KMS-11 (cell line): ENCODE data around the gene H19.

Experiments
- H2AFZ ChIP-seq: fragments of 200-600 bp; sonication (generic); 2 replicates; pipeline ENCODE4 v1.6.1; 2016; ENCODE audit warnings: antibody characterized with exemption, mixed run types, low read depth
- H3K27ac ChIP-seq: fragments of 200-600 bp; sonication (generic); 2 replicates; pipeline ENCODE4 v1.6.1; 2016; ENCODE audit warnings: mild to moderate bottlenecking, mixed run types
- H3K27me3 ChIP-seq: fragments of 200-600 bp; sonication (generic); 2 replicates; pipeline ENCODE4 v1.6.1; 2017; ENCODE audit warnings: mild to moderate bottlenecking, low read depth, mixed run types, moderate library complexity; ENCODE audit not compliant: insufficient read depth
- H3K36me3 ChIP-seq: fragments of 200-600 bp; sonication (generic); 2 replicates; pipeline ENCODE4 v1.6.1; 2017; ENCODE audit warnings: mild to moderate bottlenecking, mixed run types; ENCODE audit not compliant: insufficient read depth
- H3K4me1 ChIP-seq: fragments of 200-600 bp; sonication (generic); 2 replicates; pipeline ENCODE4 v1.6.1; 2016; ENCODE audit warnings: mild to moderate bottlenecking, low read depth, mixed run types; ENCODE audit not compliant: poor library complexity, severe bottlenecking
- H3K4me2 ChIP-seq: fragments of 200-600 bp; sonication (generic); 2 replicates; pipeline ENCODE4 v1.7.0; 2016; ENCODE audit warnings: mild to moderate bottlenecking, mixed run types
- H3K4me3 ChIP-seq: fragments of 200-600 bp; sonication (generic); IDR thresholded peaks from 2 replicates; pipeline ENCODE4 v1.6.1; 2017; ENCODE audit warnings: low read depth, low read length, mixed read lengths; ENCODE audit not compliant: insufficient read depth
- H3K79me2 ChIP-seq: fragments of 200-600 bp; sonication (generic); 2 replicates; pipeline ENCODE4 v1.6.1; 2016; ENCODE audit warnings: low read depth, mixed run types; ENCODE audit not compliant: insufficient read depth
- H3K9ac ChIP-seq: fragments of 200-600 bp; sonication (generic); 2 replicates; pipeline ENCODE4 v1.6.1; 2016; ENCODE audit warnings: mild to moderate bottlenecking, mixed run types
- H4K20me1 ChIP-seq: fragments of 200-600 bp; sonication (generic); 2 replicates; pipeline ENCODE4 v1.6.1; 2016; ENCODE audit warnings: mild to moderate bottlenecking, mixed run types; ENCODE audit not compliant: insufficient read depth
- CTCF ChIP-seq: fragments of 200-600 bp; sonication (generic); conservative IDR thresholded peaks from 2 replicates; pipeline ENCODE4 v1.6.1; 2017; ENCODE audit warnings: low read depth, mild to moderate bottlenecking, antibody characterized with exemption, low read length, moderate library complexity, mixed read lengths

H19 gene

GRCh38 chr11:1959786-1960185 lies 37.9 kb downstream of the H19 start:
- no peaks in the 10 kb centered on the region for H3K36me3 ChIP-seq
- H2AFZ ChIP-seq, result no peak overlapping the region
- no peak overlapping the region for H3K4me2 ChIP-seq
- H3K27ac ChIP-seq, result no peak overlapping the region
- no peak overlapping the region for H3K4me3 ChIP-seq
- no peaks in the 10 kb centered on the region for H3K79me2 ChIP-seq
- H3K9ac ChIP-seq, result no peak overlapping the region
- no peaks in the 10 kb centered on the region for H3K4me1 ChIP-seq
- TF ChIP-seq CTCF, result no peak
- H3K27me3 ChIP-seq, result no peaks in the 10 kb centered on the region
- no peaks in the 10 kb centered on the region for H4K20me1 ChIP-seq

GRCh38 chr11:1958367-1958766 lies 39.3 kb downstream of the H19 start:
- Histone ChIP-seq H3K27me3 (no peaks in the 10 kb centered on the region), H3K36me3 (no peaks in the 10 kb centered on the region), H3K4me2 (no peak overlapping the region), H3K4me1 (no peaks in the 10 kb centered on the region), H3K27ac (no peak overlapping the region), H3K9ac (no peak overlapping the region), H3K4me3 (no peak overlapping the region), H3K79me2 (no peaks in the 10 kb centered on the region), H4K20me1 (no peaks in the 10 kb centered on the region), H2AFZ (no peak overlapping the region)
- no peak for TF ChIP-seq CTCF

- TF ChIP-seq CTCF, result no peak
- Histone ChIP-seq H3K36me3 (no peaks in the 10 kb centered on the region), H4K20me1 (no peaks in the 10 kb centered on the region), H2AFZ (no peak overlapping the region), H3K4me2 (no peak overlapping the region), H3K79me2 (no peaks in the 10 kb centered on the region), H3K27ac (no peak overlapping the region), H3K9ac (no peak overlapping the region), H3K27me3 (no peaks in the 10 kb centered on the region), H3K4me1 (no peaks in the 10 kb centered on the region), H3K4me3 (no peak overlapping the region)
Observed at GRCh38 chr11:1953489-1954266, 44.0 kb downstream of the H19 start.

GRCh38 chr11:1952806-1953482 lies 44.7 kb downstream of the H19 start:
- H3K4me2 ChIP-seq, result no peak overlapping the region
- no peak overlapping the region for H3K4me3 ChIP-seq
- no peaks in the 10 kb centered on the region for H3K4me1 ChIP-seq
- H4K20me1 ChIP-seq, result no peaks in the 10 kb centered on the region
- H3K79me2 ChIP-seq, result no peaks in the 10 kb centered on the region
- no peak for TF ChIP-seq CTCF
- no peaks in the 10 kb centered on the region for H3K36me3 ChIP-seq
- no peak overlapping the region for H2AFZ ChIP-seq
- no peak overlapping the region for H3K27ac ChIP-seq
- no peak overlapping the region for H3K9ac ChIP-seq
- no peaks in the 10 kb centered on the region for H3K27me3 ChIP-seq
